HG03060 (cell line): ENCODE results near the gene NFS1.
"Not testable (repeated sequence)": the region's sequence is repeated elsewhere in the genome, so short reads cannot be mapped to it uniquely, and the experiment has no call there.

ENCODE experiments used
- ATAC-seq: cut with Tn5 transposase; IDR thresholded peaks from one replicate; pipeline ENCODE4 v1.9.1; 2021; ENCODE audit warnings: low read depth, moderate number of reproducible peaks; ENCODE audit not compliant: unreplicated experiment

Gene NFS1

GRCh38 chr20:35729836-35730582 is 30.9 kb upstream of the NFS1 start:
- no peak for ATAC-seq

GRCh38 chr20:35729283-35729807 is 30.2 kb upstream of the NFS1 start:
- ATAC-seq = no peak

DNA sequence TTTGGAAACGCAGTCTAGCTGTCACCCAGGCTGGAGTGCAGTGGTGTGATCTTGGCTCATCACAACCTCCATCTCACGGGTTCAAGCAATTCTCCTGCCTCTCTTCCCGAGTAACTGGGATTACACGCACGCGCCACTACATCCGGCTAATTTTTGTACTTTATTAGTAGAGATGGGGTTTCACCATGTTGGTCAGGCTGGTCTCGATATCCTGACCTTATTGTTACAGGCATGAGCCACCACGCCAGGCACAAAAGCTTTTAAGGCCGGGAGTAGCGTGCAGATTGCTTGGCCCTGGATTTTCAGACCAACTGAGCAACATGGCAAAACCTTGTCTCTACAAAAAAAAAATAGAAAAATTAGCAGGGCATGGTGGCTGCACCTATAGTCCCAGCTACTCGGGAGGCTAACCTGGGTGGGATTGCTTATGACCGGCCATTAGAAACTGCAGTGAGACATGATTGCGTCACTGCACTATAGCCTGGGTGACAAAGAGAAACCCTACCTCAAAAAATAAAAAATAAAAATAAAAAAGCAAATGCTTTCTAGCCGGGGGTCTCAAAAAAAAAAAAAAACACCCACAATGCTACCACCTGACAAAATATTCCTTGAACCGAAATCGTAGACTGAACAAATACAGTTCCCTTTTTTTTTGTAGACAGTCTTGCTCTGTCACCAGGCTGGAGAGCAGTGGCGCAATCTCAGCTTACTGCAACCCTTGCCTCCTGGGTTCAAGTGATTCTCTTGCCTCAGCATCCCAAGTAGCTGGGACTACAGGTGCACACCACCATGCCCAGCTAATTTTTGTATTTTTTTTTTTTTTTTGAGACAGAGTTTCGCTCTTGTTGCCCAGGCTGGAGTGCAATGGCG is 27.9 kb upstream of the NFS1 start:
- no peak for ATAC-seq

GRCh38 chr20:35724321-35725230 is 25.4 kb upstream of the NFS1 start:
- no peak for ATAC-seq

DNA sequence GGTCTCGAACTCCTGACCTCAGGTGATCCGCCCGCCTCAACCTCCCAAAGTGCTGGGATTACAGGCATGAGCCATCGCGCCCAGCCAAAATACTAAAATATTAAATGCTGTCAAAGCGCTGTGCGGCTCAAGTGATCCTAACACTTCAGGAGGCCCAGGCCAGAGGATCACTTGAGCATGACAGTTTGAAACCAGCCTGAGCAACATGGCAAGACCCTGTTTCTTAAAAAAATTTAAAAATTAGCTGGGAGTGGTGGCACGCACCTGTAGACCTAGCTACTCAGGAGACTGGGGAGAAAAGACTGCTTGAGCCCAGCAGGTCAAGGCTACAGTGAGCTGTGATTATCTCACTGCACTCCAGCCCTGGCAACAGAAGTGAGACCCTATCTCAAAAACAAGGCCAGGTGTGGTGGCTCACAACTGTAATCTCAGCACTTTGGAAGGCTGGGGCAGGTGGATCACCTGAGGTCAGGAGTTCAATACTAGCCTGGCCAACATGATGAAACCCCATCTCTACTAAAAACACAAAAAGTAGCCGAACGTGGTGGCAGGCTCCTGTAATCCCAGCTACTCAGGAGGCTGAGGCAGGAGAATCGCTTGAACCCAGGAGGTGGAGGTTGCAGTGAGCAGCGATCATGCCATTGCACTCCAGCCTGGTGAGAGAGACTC is 24.6 kb upstream of the NFS1 start:
- ATAC-seq = not testable (repeated sequence)

GRCh38 chr20:35723275-35723639 is 24.1 kb upstream of the NFS1 start:
- not testable (repeated sequence) for ATAC-seq

DNA sequence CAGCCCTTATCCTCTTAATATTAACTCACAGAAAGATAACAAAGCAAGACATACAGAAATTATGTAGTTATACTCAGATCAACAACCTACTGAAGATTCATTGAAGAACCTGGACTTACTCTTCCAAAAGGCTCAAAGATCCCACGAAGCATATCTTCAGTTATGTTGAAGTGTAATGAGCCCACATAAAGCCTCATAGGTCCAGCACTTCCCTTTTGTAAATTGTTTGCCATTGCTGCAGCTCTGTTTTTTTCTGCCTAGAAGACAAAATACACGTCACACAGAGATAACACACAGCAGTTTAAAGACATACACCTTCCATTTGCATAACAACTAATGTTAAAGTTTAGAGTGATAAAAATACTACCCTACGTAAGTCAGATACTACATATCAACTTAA is 22.5 kb upstream of the NFS1 start:
- ATAC-seq = no peak

GRCh38 chr20:35721219-35721618 is 22.1 kb upstream of the NFS1 start:
- ATAC-seq = no peak

DNA sequence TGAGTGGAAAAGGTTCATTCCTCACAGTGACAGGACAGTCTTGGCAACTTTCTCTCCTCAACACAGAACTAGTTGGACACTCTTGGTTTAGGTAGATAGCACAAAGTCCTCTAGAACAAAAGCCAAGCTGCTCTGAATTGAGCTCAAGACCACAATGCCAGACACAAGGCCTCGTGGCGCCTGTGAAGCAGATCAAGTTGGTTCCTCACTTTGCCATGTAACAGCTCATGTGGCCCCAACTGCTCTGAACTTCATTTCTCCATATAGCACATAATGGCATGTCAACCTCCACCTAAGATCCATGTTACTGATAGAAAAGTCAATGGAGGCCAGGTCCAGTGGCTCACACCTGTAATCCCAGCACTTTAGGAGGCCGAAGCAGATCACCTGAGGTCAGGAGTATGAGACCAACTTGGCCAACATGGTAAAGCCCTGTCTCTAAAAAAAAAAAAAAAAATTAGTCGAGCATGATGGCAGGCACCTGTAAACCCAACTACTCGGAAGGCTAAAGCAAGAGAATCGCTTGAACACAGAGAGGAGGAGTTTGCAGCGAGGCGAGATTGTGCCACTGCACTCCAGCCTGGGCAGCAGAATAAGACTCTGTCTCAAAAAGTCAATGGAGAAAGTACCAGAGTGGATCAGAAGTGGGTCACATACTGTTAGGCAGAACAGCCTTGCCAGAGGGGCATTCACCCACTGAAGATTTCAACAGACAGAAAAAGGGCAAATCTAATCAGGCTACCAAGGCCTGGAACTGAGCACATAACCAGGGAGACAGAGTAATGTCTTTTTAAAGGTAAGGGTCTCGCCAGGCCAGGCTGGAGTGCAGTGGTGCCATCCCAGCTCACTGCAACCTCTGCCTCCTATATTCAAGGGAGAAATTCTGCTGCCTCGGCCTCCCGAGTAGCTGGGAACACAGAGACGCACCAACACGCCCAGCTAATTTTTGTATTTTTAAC is 21.3 kb upstream of the NFS1 start:
- no peak for ATAC-seq

DNA sequence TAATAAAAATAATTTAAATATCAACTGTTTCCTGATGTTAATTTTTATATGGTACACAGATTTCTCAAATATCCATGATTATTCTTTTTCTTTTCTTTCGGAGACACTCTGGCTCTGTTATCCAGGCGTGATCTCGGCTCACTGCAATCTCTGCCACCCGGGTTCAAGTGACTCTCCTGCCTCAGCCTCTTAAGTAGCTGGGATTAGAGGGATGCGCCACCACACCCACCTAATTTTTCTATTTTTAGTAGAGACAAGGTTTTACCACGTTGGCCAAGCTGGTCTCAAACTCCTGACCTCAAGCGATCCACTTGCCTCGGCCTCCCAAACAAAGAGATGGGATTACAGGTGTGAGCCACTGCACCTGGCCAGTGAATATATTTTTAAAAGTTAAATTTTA is 20.6 kb upstream of the NFS1 start:
- no peak for ATAC-seq

DNA sequence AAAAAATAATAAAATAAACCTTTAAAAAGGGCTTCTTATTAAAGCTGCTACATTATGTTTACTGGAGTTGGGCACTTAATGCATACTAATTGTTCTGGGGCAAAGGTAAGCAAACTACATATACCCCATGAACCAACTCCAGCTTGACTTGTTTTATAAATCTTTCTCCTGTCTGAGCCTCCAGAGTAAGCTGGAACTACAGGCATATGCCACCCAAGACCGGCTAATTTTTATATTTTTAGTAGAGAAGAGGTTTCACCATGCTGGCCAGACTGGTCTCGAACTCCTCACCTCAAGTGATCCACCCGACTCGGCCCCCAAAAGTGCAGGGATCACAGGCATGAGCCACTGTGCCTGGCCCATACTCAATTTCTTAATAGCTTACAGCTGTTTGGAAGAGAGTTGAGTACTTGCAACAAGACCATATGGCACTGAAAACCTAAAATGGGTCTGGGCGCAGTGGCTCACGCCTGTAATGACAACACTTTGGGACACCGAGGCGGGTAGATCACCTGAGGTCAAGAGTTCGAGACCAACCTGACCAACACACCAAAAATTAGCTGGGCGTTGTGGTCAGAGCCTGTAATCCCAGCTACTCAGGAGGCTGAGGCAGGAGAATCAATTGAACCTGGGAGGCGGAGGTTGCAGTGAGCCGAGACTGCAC is 20.0 kb upstream of the NFS1 start:
- no peak for ATAC-seq

DNA sequence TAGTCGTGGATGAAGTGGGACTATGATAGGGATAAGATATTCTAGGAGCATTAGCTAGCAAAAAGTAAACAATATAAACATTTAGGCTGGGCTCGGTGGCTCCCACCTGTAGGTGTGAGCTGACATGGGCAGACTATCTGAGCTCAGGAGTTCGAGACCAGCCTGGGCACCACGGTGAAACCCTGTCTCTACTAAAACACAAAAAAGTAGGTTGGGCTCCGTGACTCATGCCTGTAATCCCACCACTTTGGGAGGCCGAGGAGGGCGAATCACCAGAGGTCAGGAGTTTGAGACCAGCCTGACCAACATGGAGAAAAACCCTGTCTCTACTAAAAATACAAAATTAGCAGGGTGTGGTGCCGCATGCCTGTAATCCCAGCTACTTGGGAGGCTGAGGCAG is 19.2 kb upstream of the NFS1 start:
- ATAC-seq = not testable (repeated sequence)

- ATAC-seq = no peak
These were observed 17.2 kb upstream of the NFS1 start for GRCh38 chr20:35716330-35716729.

- ATAC-seq = no peak
These were observed 16.5 kb upstream of the NFS1 start for GRCh38 chr20:35715652-35716051.

GRCh38 chr20:35714127-35714526 is 15.0 kb upstream of the NFS1 start:
- no peak for ATAC-seq

DNA sequence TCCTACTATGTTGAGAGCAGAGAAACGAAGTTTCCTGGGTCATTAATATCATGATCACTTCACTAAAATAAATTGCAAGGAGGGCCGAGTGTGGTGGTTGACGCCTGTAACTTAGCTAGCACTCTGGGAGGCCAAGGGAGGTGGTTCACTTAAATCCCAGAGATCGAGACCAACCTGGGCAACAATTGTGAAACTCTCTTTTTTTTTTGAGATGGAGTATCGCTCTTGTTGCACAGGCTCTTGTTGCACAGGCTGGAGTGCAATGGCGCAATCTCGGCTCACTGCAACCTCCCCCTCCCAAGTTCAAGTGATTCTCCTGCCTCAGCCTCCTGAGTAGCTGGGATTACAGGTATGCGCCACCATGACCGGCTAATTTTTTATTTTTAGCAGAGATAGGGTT is 14.0 kb upstream of the NFS1 start:
- not testable (repeated sequence) for ATAC-seq

GRCh38 chr20:35711588-35712209 is 12.5 kb upstream of the NFS1 start:
- ATAC-seq = no peak
